ENCODE measurements around the gene PTOV1.
A peak's percentile ranks its signal among the peaks of the same experiment; 100 is the strongest.

PTOV1 gene

DNA sequence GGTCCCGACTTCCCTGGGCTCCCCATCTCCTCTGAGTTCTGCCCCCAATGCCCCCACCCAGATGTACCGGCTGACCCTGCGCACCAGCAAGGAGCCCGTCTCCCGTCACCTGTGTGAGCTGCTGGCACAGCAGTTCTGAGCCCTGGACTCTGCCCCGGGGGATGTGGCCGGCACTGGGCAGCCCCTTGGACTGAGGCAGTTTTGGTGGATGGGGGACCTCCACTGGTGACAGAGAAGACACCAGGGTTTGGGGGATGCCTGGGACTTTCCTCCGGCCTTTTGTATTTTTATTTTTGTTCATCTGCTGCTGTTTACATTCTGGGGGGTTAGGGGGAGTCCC lies 44.4 kb upstream of the PTOV1 start:
- TF ChIP-seq, protein P1, sequence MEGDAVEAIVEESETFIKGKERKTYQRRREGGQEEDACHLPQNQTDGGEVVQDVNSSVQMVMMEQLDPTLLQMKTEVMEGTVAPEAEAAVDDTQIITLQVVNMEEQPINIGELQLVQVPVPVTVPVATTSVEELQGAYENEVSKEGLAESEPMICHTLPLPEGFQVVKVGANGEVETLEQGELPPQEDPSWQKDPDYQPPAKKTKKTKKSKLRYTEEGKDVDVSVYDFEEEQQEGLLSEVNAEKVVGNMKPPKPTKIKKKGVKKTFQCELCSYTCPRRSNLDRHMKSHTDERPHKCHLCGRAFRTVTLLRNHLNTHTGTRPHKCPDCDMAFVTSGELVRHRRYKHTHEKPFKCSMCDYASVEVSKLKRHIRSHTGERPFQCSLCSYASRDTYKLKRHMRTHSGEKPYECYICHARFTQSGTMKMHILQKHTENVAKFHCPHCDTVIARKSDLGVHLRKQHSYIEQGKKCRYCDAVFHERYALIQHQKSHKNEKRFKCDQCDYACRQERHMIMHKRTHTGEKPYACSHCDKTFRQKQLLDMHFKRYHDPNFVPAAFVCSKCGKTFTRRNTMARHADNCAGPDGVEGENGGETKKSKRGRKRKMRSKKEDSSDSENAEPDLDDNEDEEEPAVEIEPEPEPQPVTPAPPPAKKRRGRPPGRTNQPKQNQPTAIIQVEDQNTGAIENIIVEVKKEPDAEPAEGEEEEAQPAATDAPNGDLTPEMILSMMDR (IDR thresholded peaks at IDR 0.05; ENCODE audit: low read length): no peak
- no peak for TF ChIP-seq EZH2phosphoT487 (IDR thresholded peaks at IDR 0.05; ENCODE audit: low read length)
- no peak for TF ChIP-seq EZH2 (optimal IDR thresholded peaks at IDR 0.05; ENCODE audit: low read depth, low read length)
- no peaks in the 10 kb centered on the region for H3K9me3 ChIP-seq (replicated peaks; ENCODE audit: insufficient read depth, low read length)
- no peak overlapping the region for H3K27ac ChIP-seq (ENCODE audit: low read length)
- H3K79me2 ChIP-seq (ENCODE audit: low read length): no peaks in the 10 kb centered on the region
- H3K36me3 ChIP-seq (replicated peaks; ENCODE audit: insufficient read depth, low read length): no peaks in the 10 kb centered on the region
- DNase-seq: no peak
- H3K4me1 ChIP-seq (ENCODE audit: low read length): peaks cover 9% of the 10 kb centered on the region
- no peak overlapping the region for H2AFZ ChIP-seq (ENCODE audit: low read length)
- H3K27me3 ChIP-seq (replicated peaks; ENCODE audit: insufficient read depth, low read length): no peaks in the 10 kb centered on the region
- H3K4me2 ChIP-seq (ENCODE audit: low read depth, low read length): no peak overlapping the region
- no peak overlapping the region for H3K9ac ChIP-seq (ENCODE audit: low read length)
- H3F3A ChIP-seq (ENCODE audit: insufficient read depth, low read length): no peaks in the 10 kb centered on the region
- H4K20me1 ChIP-seq (ENCODE audit: insufficient read depth, low read length): no peaks in the 10 kb centered on the region
- H3K9me2 ChIP-seq (replicated peaks; ENCODE audit: insufficient read depth, low read length): no peaks in the 10 kb centered on the region
- H3K4me3 ChIP-seq (ENCODE audit: low read length): no peak overlapping the region

DNA sequence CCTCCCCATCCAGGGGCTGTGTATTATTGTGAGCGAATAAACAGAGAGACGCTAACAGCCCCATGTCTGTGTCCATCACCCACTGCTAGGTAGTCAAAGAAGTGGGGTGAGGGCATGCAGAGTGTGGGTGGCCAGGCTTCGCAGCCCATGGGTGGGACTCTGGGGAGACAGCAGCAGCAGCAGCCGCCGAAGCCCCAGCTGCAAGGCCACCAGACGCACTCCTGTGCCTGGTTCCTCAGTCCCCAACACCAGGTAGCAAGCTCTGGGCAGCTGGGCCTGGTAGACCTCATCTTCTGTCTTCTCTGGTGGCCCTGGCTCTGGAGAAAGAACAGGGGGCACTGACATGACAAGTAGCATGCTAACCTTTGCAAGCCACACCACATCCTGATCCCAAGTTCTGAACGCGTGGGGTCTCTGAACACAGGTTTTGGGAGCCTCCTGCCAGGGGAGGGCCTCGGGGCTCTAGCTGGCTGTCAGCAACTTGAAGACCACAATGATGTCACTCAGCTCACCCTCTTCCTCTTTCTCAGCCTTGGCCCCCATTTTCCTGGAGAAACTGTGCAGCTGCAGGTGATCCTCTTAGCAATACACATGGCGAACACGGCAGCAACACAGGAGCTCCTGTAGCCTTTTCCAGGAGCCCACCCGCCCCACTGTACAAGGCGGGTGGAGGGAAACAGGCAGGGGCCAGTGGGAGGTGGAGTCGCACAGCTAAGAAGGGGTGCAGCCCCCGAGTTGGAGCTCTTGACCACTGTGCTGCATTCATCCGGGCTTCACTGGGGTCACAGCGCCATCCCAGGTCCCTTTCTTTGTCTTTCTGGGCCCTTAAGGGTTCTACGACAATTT lies 43.7 kb upstream of the PTOV1 start:
- Histone ChIP-seq H3K9me2 (replicated peaks; ENCODE audit: insufficient read depth, low read length) (no peaks in the 10 kb centered on the region), H3F3A (ENCODE audit: insufficient read depth, low read length) (peaks cover 2% of the 10 kb centered on the region; the same call in 1 of the 2 replicates), H3K27me3 (replicated peaks; ENCODE audit: insufficient read depth, low read length) (no peaks in the 10 kb centered on the region), H3K4me1 (ENCODE audit: low read length) (peaks cover 9% of the 10 kb centered on the region), H3K36me3 (replicated peaks; ENCODE audit: insufficient read depth, low read length) (no peaks in the 10 kb centered on the region), H2AFZ (ENCODE audit: low read length) (no peak overlapping the region), H4K20me1 (ENCODE audit: insufficient read depth, low read length) (no peaks in the 10 kb centered on the region), H3K9me3 (replicated peaks; ENCODE audit: insufficient read depth, low read length) (no peaks in the 10 kb centered on the region), H3K9ac (ENCODE audit: low read length) (no peak overlapping the region), H3K27ac (ENCODE audit: low read length) (no peak overlapping the region), H3K79me2 (ENCODE audit: low read length) (no peaks in the 10 kb centered on the region), H3K4me3 (ENCODE audit: low read length) (no peak overlapping the region), H3K4me2 (ENCODE audit: low read depth, low read length) (no peak overlapping the region)
- TF ChIP-seq, protein P1 (IDR thresholded peaks at IDR 0.05; ENCODE audit: low read length): no peak
- TF ChIP-seq EZH2 (optimal IDR thresholded peaks at IDR 0.05; ENCODE audit: low read depth, low read length) (no peak), EZH2phosphoT487 (IDR thresholded peaks at IDR 0.05; ENCODE audit: low read length) (no peak)
- DNase-seq: no peak

DNA sequence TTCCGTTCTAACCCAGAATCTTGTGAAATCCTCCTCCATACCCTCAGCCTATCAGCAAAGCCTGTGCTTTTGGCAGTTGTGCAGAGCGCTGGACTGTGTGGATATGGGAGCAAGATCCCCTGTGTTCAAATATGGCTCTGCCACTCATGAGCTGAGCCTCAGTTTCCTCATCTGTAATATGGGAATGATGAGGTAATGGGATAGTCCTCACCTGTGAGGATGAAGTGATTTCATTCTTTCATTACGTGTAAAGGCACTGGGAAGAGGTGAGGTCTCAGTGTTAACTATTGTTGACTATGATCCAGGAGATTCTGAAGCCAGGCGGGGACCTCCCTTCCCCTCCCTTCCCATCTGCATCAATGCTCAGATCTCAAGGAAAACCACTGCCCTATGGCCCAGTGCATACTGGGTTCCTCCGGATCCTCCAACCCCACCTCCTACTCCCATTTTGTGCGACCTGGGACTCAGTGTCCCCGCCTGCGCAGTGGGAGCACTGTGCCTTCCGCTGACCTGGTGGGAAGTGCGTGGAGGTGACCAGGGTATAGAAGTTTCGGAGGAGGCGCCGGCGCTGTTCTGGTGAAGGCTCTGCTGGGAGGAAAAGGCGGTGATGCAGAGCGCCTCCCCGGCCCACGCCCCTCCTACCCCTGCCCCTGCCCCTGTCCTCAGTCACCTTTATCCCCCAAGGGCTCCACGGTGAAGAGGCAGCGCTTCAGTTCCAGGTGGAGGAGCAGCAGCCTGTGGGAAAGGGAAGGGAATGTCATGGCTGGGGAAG lies 42.9 kb upstream of the PTOV1 start:
- no peak for DNase-seq
- H4K20me1 ChIP-seq (ENCODE audit: insufficient read depth, low read length): no peaks in the 10 kb centered on the region
- H3K9ac ChIP-seq (ENCODE audit: low read length): no peak overlapping the region
- peaks cover 10% of the 10 kb centered on the region; the same call in 1 of the 2 replicates for H3F3A ChIP-seq (ENCODE audit: insufficient read depth, low read length)
- H2AFZ ChIP-seq (ENCODE audit: low read length): no peak overlapping the region
- no peaks in the 10 kb centered on the region for H3K79me2 ChIP-seq (ENCODE audit: low read length)
- no peaks in the 10 kb centered on the region for H3K36me3 ChIP-seq (replicated peaks; ENCODE audit: insufficient read depth, low read length)
- H3K4me1 ChIP-seq (ENCODE audit: low read length): peaks cover 9% of the 10 kb centered on the region
- H3K27ac ChIP-seq (ENCODE audit: low read length): no peak overlapping the region
- TF ChIP-seq, protein P1 (IDR thresholded peaks at IDR 0.05; ENCODE audit: low read length): no peak
- TF ChIP-seq EZH2 (optimal IDR thresholded peaks at IDR 0.05; ENCODE audit: low read depth, low read length) (no peak), EZH2phosphoT487 (IDR thresholded peaks at IDR 0.05; ENCODE audit: low read length) (no peak)
- no peaks in the 10 kb centered on the region for H3K27me3 ChIP-seq (replicated peaks; ENCODE audit: insufficient read depth, low read length)
- no peaks in the 10 kb centered on the region for H3K9me2 ChIP-seq (replicated peaks; ENCODE audit: insufficient read depth, low read length)
- no peaks in the 10 kb centered on the region for H3K9me3 ChIP-seq (replicated peaks; ENCODE audit: insufficient read depth, low read length)
- peak overlapping the region; percentile 92; the same call in 1 of the 2 replicates for H3K4me2 ChIP-seq (ENCODE audit: low read depth, low read length)
- H3K4me3 ChIP-seq (ENCODE audit: low read length): 0 out of 2 replicates have a peak overlapping the region, but pooled peaks have one; percentile 84

Data from MM.1S (cell line).